Vagina (tissue), 2 donors: ENCODE data around the gene MAD1L1. TPM values are rescaled to one million over a fixed set of nuclear protein-coding genes. Genes with fewer than 3 reads are reported as not detected.
A peak's percentile ranks its signal among the peaks of the same experiment; 100 is the strongest.

Experiments used
- DNase-seq, 2 donors: peaks; one replicate each; pipeline ENCODE4 v3.0.0-alpha.2; 2017; ENCODE audit errors: extremely low spot score in 2 of 2
- H3K27ac ChIP-seq: fragments of 200-600 bp; sonication (generic); one replicate; pipeline ENCODE4 v1.5.1; 2019
- H3K27me3 ChIP-seq: fragments of 200-600 bp; sonication (generic); one replicate; pipeline ENCODE4 v1.5.1; 2019
- H3K36me3 ChIP-seq, 2 donors: fragments of 200-600 bp; sonication (generic); one replicate each; pipeline ENCODE4 v1.5.1; 2017 to 2019
- H3K4me1 ChIP-seq: fragments of 200-600 bp; sonication (generic); one replicate; pipeline ENCODE4 v1.5.1; 2019
- H3K4me3 ChIP-seq, 2 donors: fragments of 200-600 bp; sonication (generic); 1 replicate in 1 of 2; 2 replicates in 1 of 2; pipeline ENCODE4 v1.5.1; 2016 to 2019
- H3K9me3 ChIP-seq: fragments of 200-600 bp; sonication (generic); one replicate; pipeline ENCODE4 v1.5.1; 2019
- CTCF ChIP-seq, 3 experiments: fragments of 450-650 bp in 2 of 3; fragments of 200-600 bp in 1 of 3; sonication (generic) in 1 of 3; IDR thresholded peaks; one replicate each; pipeline ENCODE4 v1.5.1; 2017 to 2019; ENCODE audit warnings: antibody characterized with exemption in 3 of 3, mild to moderate bottlenecking in 2 of 3, moderate library complexity in 2 of 3
- POLR2A ChIP-seq, 2 donors: fragments of 450-650 bp; IDR thresholded peaks; one replicate each; pipeline ENCODE4 v1.6.1; 2017; ENCODE audit warnings: antibody characterized with exemption in 2 of 2, mild to moderate bottlenecking in 2 of 2, moderate library complexity in 2 of 2
- POLR2AphosphoS5 ChIP-seq, 2 donors: sonication (generic); formaldehyde crosslinking; IDR thresholded peaks; one replicate each; pipeline ENCODE4 v1.9.0; 2017; ENCODE audit warnings: antibody characterized with exemption in 2 of 2, mild to moderate bottlenecking in 2 of 2, low read depth in 1 of 2; ENCODE audit not compliant: insufficient read depth in 1 of 2
- intact Hi-C: fragments of 100-400 bp; cut with DNase I; formaldehyde crosslinking; loops from one replicate; pipeline ENCODE4 v1.15.1; 2023
- total RNA-seq: library from RNA; depleted of rRNA; stranded (reverse); fragments of >200 nt; gene quantifications from one replicate; pipeline ENCODE4 v1.2.3, GENCODE V29; 2016

MAD1L1 gene
- total RNA-seq, 1 donor from 2014 or later, result 62.4 TPM

DNA sequence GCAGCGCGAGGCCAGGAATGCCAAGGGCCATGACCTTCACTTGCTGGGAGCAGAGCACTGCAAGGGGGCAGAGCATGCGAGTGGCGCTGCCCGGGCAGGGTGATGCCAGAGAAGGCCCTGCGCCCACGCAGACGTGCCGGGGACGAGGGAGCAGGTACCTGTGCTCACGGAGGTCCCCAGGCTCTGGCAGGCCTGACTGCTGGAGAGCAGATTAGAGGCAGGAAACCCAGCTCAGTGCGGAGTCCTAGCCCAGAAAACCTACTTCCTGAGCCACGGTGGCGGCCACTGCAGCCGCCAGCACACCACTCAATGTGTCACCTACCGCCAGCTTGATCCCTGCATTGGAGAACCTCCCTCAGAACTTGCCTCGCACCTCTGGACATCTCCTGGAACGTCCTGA is 148.4 kb downstream of the MAD1L1 start:
- intact Hi-C loops, result no loop called here
- Histone ChIP-seq H3K4me3 (no peak overlapping the region), H3K27me3 (no peaks in the 10 kb centered on the region), H3K4me1 (no peaks in the 10 kb centered on the region), H3K36me3 (no peaks in the 10 kb centered on the region), H3K27ac (no peak overlapping the region), H3K9me3 (no peaks in the 10 kb centered on the region)
- TF ChIP-seq CTCF (IDR thresholded peaks at IDR 0.05) (no peak), POLR2AphosphoS5 (IDR thresholded peaks at IDR 0.05; ENCODE audit: insufficient read depth in 1 of 2, low read depth in 1 of 2) (no peak), POLR2A (IDR thresholded peaks at IDR 0.05) (no peak)
- no peak for DNase-seq

GRCh38 chr7:2083362-2083761 is 149.4 kb downstream of the MAD1L1 start:
- DNase-seq, result no peak
- no peaks in the 10 kb centered on the region for H3K27me3 ChIP-seq

DNA sequence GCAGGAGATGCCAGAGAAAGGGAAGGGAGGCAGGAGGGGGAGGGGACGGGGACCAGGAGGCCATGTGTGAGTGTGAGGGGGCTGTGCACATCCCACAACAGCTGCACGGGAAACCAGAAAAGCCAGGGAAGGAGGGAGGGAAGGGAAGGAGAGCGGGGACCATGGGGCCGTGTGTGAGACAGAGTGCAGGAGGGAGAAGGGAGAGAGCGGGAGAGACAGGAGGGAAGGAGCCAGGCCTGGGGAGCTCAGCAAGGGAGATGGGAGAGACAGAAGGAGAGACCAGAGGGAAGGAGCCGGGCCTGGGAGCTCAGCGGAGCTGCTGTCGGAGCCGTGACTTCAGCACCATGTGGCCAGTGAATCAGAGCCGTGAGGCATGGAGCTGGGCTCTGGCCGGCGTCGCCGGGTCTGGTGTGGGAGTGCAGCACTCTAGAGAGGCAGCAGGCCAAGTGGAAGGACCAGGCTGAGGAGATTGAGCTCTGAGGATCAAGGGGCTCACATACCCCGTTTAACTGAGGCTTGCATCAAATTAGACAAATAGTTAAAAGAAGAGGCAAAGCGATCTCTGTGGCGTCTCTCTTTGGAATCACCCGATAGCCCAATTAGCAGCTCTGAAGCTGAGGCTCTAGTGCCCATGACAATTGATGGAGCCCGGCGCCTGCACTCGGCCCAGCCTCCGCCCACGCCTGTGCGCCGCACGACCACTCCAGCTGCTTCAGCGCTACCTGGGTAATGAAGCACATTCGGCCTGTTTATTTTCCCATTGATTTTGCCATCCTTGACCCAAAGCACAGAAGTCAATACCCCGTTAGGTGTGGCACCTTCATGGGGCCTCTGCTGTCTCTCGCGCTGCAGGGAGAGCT is 150.4 kb downstream of the MAD1L1 start:
- Histone ChIP-seq H3K9me3 (no peaks in the 10 kb centered on the region), H3K27ac (peak overlapping the region; percentile 81)
- no peak for DNase-seq

More at GRCh38 chr7:2083362-2083761, 149.4 kb downstream of the MAD1L1 start:
- TF ChIP-seq POLR2AphosphoS5 (IDR thresholded peaks at IDR 0.05; ENCODE audit: insufficient read depth in 1 of 2, low read depth in 1 of 2), result no peak
- TF ChIP-seq CTCF (IDR thresholded peaks at IDR 0.05), result no peak
- no peak for TF ChIP-seq POLR2A (IDR thresholded peaks at IDR 0.05)
- no peaks in the 10 kb centered on the region for H3K36me3 ChIP-seq
- no peak overlapping the region for H3K4me3 ChIP-seq
- no peaks in the 10 kb centered on the region for H3K9me3 ChIP-seq
- H3K4me1 ChIP-seq, result no peaks in the 10 kb centered on the region
- intact Hi-C loops, result no loop called here
- H3K27ac ChIP-seq, result no peak overlapping the region

GRCh38 chr7:2081526-2082135 is 151.1 kb downstream of the MAD1L1 start:
- no peak for DNase-seq
- Histone ChIP-seq H3K4me3 (no peak overlapping the region), H3K27me3 (no peaks in the 10 kb centered on the region), H3K27ac (peak overlapping the region; percentile 81), H3K36me3 (no peaks in the 10 kb centered on the region), H3K9me3 (no peaks in the 10 kb centered on the region), H3K4me1 (no peaks in the 10 kb centered on the region)
- TF ChIP-seq POLR2AphosphoS5 (IDR thresholded peaks at IDR 0.05; ENCODE audit: insufficient read depth in 1 of 2, low read depth in 1 of 2) (no peak), POLR2A (IDR thresholded peaks at IDR 0.05) (no peak), CTCF (IDR thresholded peaks at IDR 0.05) (no peak)
- intact Hi-C loops, result no loop called here

More for the DNA sequence above, 150.4 kb downstream of the MAD1L1 start:
- Histone ChIP-seq H3K4me1 (no peaks in the 10 kb centered on the region), H3K4me3 (no peak overlapping the region), H3K36me3 (no peaks in the 10 kb centered on the region), H3K27me3 (no peaks in the 10 kb centered on the region)
- TF ChIP-seq CTCF (IDR thresholded peaks at IDR 0.05), result no peak
- peak in 1 of 2 donors; percentile 71 for TF ChIP-seq POLR2AphosphoS5 (IDR thresholded peaks at IDR 0.05; ENCODE audit: insufficient read depth in 1 of 2, low read depth in 1 of 2)
- intact Hi-C loops, result no loop called here

- Histone ChIP-seq H3K4me1 (no peaks in the 10 kb centered on the region), H3K27me3 (no peaks in the 10 kb centered on the region), H3K4me3 (no peak overlapping the region), H3K36me3 (no peaks in the 10 kb centered on the region), H3K9me3 (no peaks in the 10 kb centered on the region), H3K27ac (no peak overlapping the region)
- intact Hi-C loops, result no loop called here
- DNase-seq, result no peak
- TF ChIP-seq POLR2AphosphoS5 (IDR thresholded peaks at IDR 0.05; ENCODE audit: insufficient read depth in 1 of 2, low read depth in 1 of 2) (no peak), POLR2A (IDR thresholded peaks at IDR 0.05) (no peak), CTCF (IDR thresholded peaks at IDR 0.05) (no peak)
Measured at GRCh38 chr7:2080477-2080876, 152.3 kb downstream of the MAD1L1 start.
